Activated CD8-positive, alpha-beta T cell treated with anti-CD3 and anti-CD28 coated beads for 36 hours (primary cell): ENCODE data around the gene CAMTA1. TPM values are rescaled to one million over a fixed set of nuclear protein-coding genes. Genes with fewer than 3 reads are reported as not detected.

ENCODE experiments used
- ATAC-seq: fragments of 200-7000 bp; cut with Tn5 transposase; one replicate; pipeline ENCODE4 v1.10.0; 2021; ENCODE audit warnings: mild to moderate bottlenecking, moderate library complexity
- CTCF ChIA-PET: fragments of 350-600 bp; sonication (Branson Sonifier 250); formaldehyde crosslinking; loops from one replicate; lab custom pipeline; 2021; ENCODE audit warnings: antibody characterized with exemption; lab: Charles Lee
- POLR2A ChIA-PET: fragments of 350-600 bp; sonication (Branson Sonifier 250); formaldehyde crosslinking; loops from one replicate; lab custom pipeline; 2021; ENCODE audit warnings: antibody characterized with exemption; lab: Charles Lee
- DNase-seq: peaks from one replicate; pipeline ENCODE4 v3.0.0-alpha.2; 2020
- H3K27ac Mint-ChIP-seq: one replicate; pipeline ENCODE4 v1.8.0; 2021; ENCODE audit warnings: mild to moderate bottlenecking, mixed read lengths
- H3K27me3 Mint-ChIP-seq: one replicate; pipeline ENCODE4 v1.8.0; 2021; ENCODE audit warnings: mixed read lengths
- H3K36me3 Mint-ChIP-seq: one replicate; pipeline ENCODE4 v1.8.0; 2021; ENCODE audit warnings: low read depth, mixed read lengths
- H3K4me1 Mint-ChIP-seq: one replicate; pipeline ENCODE4 v1.8.0; 2021; ENCODE audit warnings: low read depth, mixed read lengths
- H3K4me3 Mint-ChIP-seq: one replicate; pipeline ENCODE4 v1.8.0; 2021; ENCODE audit warnings: mild to moderate bottlenecking, moderate library complexity, mixed read lengths
- H3K9me3 Mint-ChIP-seq: one replicate; pipeline ENCODE4 v1.8.0; 2021; ENCODE audit warnings: mixed read lengths
- CTCF ChIP-seq: fragments of 200-600 bp; IDR thresholded peaks from one replicate; pipeline ENCODE4 v1.8.0; 2022; ENCODE audit warnings: antibody characterized with exemption, mild to moderate bottlenecking
- intact Hi-C: fragments of 100-400 bp; cut with micrococcal nuclease; formaldehyde crosslinking; loops from one replicate; pipeline ENCODE4 v1.10.0; 2022
- total RNA-seq, 2 experiments: library from RNA; stranded (reverse); gene quantifications; one replicate each; pipeline ENCODE4 v1.2.3, GENCODE V29; 2021

The CAMTA1 gene
- total RNA-seq, 2 experiments from 2014 or later: 67.7 to 70.9 TPM

GRCh38 chr1:7474786-7475502 lies 689.7 kb downstream of the CAMTA1 start:
- ATAC-seq (no peak), DNase-seq (no peak)
- Mint-ChIP-seq H3K27me3 (no peaks in the 10 kb centered on the region), H3K4me3 (no peak overlapping the region), H3K9me3 (no peaks in the 10 kb centered on the region), H3K27ac (no peak overlapping the region), H3K4me1 (no peaks in the 10 kb centered on the region), H3K36me3 (no peaks in the 10 kb centered on the region)
- POLR2A ChIA-PET: no interaction called here
- intact Hi-C loops: no loop called here
- no peak for TF ChIP-seq CTCF
- CTCF ChIA-PET: no interaction called here

- intact Hi-C loops: no loop called here
- H3K36me3 Mint-ChIP-seq: no peaks in the 10 kb centered on the region
Measured at GRCh38 chr1:7475691-7476090, 690.4 kb downstream of the CAMTA1 start.

GRCh38 chr1:7476402-7476801 lies 691.1 kb downstream of the CAMTA1 start:
- TF ChIP-seq CTCF: no peak

More at GRCh38 chr1:7475691-7476090, 690.4 kb downstream of the CAMTA1 start:
- H3K4me3 Mint-ChIP-seq: no peak overlapping the region
- POLR2A ChIA-PET: no interaction called here
- DNase-seq (no peak), ATAC-seq (no peak)
- CTCF ChIA-PET: no interaction called here
- H3K4me1 Mint-ChIP-seq: no peaks in the 10 kb centered on the region
- H3K27me3 Mint-ChIP-seq: no peaks in the 10 kb centered on the region
- no peaks in the 10 kb centered on the region for H3K9me3 Mint-ChIP-seq
- no peak for TF ChIP-seq CTCF
- H3K27ac Mint-ChIP-seq: no peak overlapping the region

DNA sequence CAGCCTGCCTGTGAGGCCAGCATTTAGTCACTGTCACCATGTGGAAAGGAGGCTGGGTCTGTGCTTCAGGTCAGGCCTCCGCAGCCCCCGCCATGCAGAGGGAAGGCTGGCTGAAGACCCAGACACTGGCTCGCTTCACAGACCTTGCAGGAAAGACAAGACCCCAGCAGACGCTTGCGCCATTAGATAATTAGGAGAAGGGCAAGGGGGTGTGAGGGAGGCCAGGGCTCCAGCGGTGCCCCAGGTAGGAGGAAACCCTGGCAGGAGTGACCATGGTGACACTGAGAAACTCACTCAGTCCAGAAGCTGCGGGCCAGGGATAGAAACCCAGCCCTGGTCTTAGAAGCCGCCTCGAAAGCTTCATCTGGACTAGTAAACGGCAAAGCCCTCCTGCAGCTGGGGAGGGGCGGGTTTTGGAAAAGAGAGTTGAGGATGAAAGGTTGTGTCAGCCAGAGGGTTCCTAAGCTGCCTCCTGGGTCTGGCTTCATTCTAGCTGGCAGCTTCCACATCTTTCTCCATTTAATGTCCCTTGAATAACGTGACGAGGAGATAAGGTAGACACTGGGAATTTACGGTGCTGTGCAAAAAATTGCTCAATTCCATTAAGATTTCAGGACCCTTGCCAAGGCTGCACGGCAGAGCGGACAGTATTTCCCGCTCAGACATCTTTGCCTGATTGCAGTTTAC lies 691.8 kb downstream of the CAMTA1 start:
- TF ChIP-seq CTCF: no peak
- Mint-ChIP-seq H3K27me3 (no peaks in the 10 kb centered on the region), H3K36me3 (no peaks in the 10 kb centered on the region), H3K4me3 (no peak overlapping the region), H3K27ac (no peak overlapping the region), H3K4me1 (no peaks in the 10 kb centered on the region), H3K9me3 (no peaks in the 10 kb centered on the region)
- intact Hi-C loops: no loop called here
- ATAC-seq: no peak
- POLR2A ChIA-PET: no interaction called here
- DNase-seq: no peak
- CTCF ChIA-PET: no interaction called here

More at GRCh38 chr1:7476402-7476801, 691.1 kb downstream of the CAMTA1 start:
- ChIA-PET POLR2A (no interaction called here), CTCF (no interaction called here)
- Mint-ChIP-seq H3K4me1 (no peaks in the 10 kb centered on the region), H3K4me3 (no peak overlapping the region), H3K27ac (no peak overlapping the region), H3K9me3 (no peaks in the 10 kb centered on the region), H3K36me3 (no peaks in the 10 kb centered on the region), H3K27me3 (no peaks in the 10 kb centered on the region)
- ATAC-seq (no peak), DNase-seq (no peak)
- intact Hi-C loops: no loop called here

DNA sequence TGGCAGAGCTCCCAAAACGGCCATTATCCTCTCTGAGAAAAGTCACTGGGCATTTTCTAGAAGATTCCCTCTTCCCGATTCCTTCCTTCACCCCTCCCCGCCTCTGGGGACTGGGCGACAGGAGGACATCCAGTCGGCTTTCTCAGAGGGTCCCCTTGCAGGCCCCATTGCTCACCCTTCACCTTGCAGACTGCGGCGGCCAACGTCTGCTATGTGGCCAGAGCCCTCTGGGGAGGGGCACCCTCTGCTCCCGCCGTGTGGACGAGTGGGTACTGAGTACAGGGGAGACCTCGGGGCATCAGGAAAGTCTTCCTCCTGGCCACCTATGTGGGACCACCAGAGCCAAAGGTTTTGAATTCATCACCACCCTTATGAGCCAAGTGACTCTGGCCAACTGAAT lies 692.3 kb downstream of the CAMTA1 start:
- ChIA-PET CTCF (no interaction called here), POLR2A (no interaction called here)
- DNase-seq: no peak
- no peaks in the 10 kb centered on the region for H3K27me3 Mint-ChIP-seq
- no peaks in the 10 kb centered on the region for H3K36me3 Mint-ChIP-seq
- no peak overlapping the region for H3K27ac Mint-ChIP-seq
- H3K9me3 Mint-ChIP-seq: no peaks in the 10 kb centered on the region
- TF ChIP-seq CTCF: no peak
- ATAC-seq: no peak
- no peak overlapping the region for H3K4me3 Mint-ChIP-seq
- H3K4me1 Mint-ChIP-seq: no peaks in the 10 kb centered on the region
- intact Hi-C loops: no loop called here
